ENCODE results near the gene PLXNA4.
"Not testable (repeated sequence)": the region's sequence is repeated elsewhere in the genome, so short reads cannot be mapped to it uniquely, and the experiment has no call there.

Gene PLXNA4

DNA sequence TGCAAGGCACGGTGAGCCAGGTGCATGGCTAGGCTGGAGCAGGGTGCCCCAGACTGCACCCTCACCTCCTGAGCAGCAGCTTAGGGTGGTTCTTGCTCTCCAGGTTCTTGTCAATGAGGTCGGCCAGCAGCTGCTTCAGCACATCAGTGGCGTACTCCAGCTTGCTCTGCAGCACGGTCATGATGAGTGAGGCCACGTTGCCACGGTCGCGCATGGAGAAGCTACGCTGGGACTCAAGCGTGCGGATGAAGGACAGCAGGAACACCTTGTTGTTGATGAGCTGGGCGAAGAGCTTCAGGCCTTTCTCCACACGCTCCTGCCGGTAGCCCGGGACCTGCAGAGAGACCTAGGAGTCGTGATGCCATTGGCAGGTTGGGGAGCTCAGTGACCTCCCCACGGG is 408.0 kb downstream of the PLXNA4 start:
- TF ChIP-seq, protein P1, sequence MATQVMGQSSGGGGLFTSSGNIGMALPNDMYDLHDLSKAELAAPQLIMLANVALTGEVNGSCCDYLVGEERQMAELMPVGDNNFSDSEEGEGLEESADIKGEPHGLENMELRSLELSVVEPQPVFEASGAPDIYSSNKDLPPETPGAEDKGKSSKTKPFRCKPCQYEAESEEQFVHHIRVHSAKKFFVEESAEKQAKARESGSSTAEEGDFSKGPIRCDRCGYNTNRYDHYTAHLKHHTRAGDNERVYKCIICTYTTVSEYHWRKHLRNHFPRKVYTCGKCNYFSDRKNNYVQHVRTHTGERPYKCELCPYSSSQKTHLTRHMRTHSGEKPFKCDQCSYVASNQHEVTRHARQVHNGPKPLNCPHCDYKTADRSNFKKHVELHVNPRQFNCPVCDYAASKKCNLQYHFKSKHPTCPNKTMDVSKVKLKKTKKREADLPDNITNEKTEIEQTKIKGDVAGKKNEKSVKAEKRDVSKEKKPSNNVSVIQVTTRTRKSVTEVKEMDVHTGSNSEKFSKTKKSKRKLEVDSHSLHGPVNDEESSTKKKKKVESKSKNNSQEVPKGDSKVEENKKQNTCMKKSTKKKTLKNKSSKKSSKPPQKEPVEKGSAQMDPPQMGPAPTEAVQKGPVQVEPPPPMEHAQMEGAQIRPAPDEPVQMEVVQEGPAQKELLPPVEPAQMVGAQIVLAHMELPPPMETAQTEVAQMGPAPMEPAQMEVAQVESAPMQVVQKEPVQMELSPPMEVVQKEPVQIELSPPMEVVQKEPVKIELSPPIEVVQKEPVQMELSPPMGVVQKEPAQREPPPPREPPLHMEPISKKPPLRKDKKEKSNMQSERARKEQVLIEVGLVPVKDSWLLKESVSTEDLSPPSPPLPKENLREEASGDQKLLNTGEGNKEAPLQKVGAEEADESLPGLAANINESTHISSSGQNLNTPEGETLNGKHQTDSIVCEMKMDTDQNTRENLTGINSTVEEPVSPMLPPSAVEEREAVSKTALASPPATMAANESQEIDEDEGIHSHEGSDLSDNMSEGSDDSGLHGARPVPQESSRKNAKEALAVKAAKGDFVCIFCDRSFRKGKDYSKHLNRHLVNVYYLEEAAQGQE (IDR thresholded peaks at IDR 0.05; ENCODE audit: insufficient replicate concordance, low read depth): no peak
- TF ChIP-seq POLR2AphosphoS5 (IDR thresholded peaks at IDR 0.05; ENCODE audit: low read depth) (no peak), SPI1 (IDR thresholded peaks at IDR 0.05; ENCODE audit: borderline replicate concordance, low read depth) (no peak), GABPA (IDR thresholded peaks at IDR 0.05; ENCODE audit: low read depth) (no peak)
- TF ChIP-seq, protein P2, sequence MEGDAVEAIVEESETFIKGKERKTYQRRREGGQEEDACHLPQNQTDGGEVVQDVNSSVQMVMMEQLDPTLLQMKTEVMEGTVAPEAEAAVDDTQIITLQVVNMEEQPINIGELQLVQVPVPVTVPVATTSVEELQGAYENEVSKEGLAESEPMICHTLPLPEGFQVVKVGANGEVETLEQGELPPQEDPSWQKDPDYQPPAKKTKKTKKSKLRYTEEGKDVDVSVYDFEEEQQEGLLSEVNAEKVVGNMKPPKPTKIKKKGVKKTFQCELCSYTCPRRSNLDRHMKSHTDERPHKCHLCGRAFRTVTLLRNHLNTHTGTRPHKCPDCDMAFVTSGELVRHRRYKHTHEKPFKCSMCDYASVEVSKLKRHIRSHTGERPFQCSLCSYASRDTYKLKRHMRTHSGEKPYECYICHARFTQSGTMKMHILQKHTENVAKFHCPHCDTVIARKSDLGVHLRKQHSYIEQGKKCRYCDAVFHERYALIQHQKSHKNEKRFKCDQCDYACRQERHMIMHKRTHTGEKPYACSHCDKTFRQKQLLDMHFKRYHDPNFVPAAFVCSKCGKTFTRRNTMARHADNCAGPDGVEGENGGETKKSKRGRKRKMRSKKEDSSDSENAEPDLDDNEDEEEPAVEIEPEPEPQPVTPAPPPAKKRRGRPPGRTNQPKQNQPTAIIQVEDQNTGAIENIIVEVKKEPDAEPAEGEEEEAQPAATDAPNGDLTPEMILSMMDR (IDR thresholded peaks at IDR 0.05; ENCODE audit: insufficient read depth, low read length): no peak
- no peak overlapping the region for H3K27ac ChIP-seq (replicated peaks)
- H3K27me3 ChIP-seq (ENCODE audit: insufficient read depth, poor library complexity, severe bottlenecking): no peaks in the 10 kb centered on the region
- no peak for DNase-seq (ENCODE audit: low read depth in 1 of 2, low spot score in 1 of 2)
- H3K4me3 ChIP-seq (replicated peaks; ENCODE audit: insufficient read depth, low read length): no peak overlapping the region

DNA sequence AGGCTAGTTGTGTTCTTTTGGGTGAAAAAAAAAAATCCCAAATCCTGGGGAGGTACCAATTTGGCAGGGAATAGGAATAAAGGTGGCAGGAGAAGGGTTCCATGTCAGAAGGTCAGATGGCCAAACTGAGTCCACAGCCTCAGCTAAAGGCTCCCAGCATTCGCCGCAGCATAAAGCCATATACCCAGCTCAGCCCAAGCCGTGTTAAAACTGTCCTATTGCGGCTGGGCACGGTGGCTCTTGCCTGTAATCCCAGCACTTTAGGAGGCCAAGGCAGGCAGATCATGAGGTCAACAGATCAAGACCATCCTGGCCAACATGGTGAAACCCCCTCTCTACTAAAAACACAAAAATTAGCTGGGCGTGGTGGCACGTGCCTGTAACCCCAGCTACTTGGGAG is 410.6 kb downstream of the PLXNA4 start:
- not testable (repeated sequence) for H3K27me3 ChIP-seq (ENCODE audit: insufficient read depth, poor library complexity, severe bottlenecking); H3K4me3 ChIP-seq (replicated peaks; ENCODE audit: insufficient read depth, low read length); DNase-seq (ENCODE audit: low read depth in 1 of 2, low spot score in 1 of 2); H3K27ac ChIP-seq (replicated peaks)

DNA sequence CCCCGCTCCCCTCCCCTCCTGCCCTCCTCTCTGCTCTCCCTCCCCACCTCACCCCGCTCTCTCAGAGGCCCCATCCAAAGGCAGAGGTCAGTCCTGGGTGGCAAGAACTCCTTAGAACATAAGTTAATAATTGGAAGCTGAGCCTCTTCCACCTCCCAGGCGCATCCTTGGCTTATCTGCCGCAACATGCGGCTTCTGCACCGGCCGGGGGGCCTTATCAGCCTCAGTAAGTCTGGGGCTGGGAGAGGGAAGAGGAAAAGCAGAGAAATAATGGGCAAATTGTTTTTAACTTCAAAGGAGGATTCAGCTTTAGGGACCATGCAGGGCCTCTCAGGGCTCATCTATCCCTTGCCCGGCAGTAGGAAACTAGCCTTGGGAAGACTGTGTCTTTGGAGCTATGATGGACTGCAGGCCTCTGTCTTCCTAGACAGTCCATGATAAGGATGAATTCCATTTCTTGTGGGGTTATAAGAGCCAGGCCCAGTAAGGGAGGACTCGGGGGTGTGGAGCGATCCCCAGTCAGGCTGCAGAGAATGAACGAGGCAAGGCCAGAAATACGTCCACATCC is 411.6 kb downstream of the PLXNA4 start:
- no peak for DNase-seq (ENCODE audit: low read depth in 1 of 2, low spot score in 1 of 2)
- Histone ChIP-seq H3K4me3 (replicated peaks; ENCODE audit: insufficient read depth, low read length) (no peak overlapping the region), H3K27ac (replicated peaks) (no peak overlapping the region), H3K27me3 (ENCODE audit: insufficient read depth, poor library complexity, severe bottlenecking) (no peaks in the 10 kb centered on the region)
- TF ChIP-seq GABPA (IDR thresholded peaks at IDR 0.05; ENCODE audit: low read depth): no peak
- TF ChIP-seq, protein P1 (IDR thresholded peaks at IDR 0.05; ENCODE audit: insufficient replicate concordance, low read depth): no peak
- TF ChIP-seq SPI1 (IDR thresholded peaks at IDR 0.05; ENCODE audit: borderline replicate concordance, low read depth): no peak
- TF ChIP-seq, protein P2 (IDR thresholded peaks at IDR 0.05; ENCODE audit: insufficient read depth, low read length): no peak
- TF ChIP-seq POLR2AphosphoS5 (IDR thresholded peaks at IDR 0.05; ENCODE audit: low read depth): no peak

DNA sequence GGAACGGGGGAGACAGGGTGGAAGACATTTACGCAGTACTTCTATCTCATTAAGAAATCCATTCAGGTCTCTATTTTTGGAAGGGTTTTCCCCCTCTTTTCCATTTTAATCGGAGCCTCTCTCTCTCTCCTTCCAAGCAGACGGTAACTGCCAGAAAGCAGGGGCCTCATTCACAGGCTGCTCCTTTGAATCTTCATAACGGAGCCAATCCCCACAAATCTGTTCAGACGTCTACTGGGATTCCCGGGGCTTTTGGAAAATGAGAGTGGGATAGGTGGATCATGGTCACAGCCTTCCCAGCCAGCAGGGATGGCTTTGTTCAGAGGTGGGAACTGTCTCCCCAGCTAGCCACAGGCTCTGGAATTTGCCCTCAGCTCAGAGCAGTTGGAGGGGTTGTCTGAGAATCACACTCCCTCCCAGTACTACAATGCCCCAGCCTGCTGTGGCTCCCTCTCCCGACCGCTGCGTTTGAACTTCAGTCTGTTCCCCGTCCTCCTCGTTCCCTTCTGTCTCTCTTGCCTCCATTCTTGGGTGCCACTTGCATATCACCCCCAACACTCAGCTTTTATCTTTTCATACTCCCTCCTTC is 413.6 kb downstream of the PLXNA4 start:
- DNase-seq (ENCODE audit: low read depth in 1 of 2, low spot score in 1 of 2): no peak
- no peaks in the 10 kb centered on the region for H3K27me3 ChIP-seq (ENCODE audit: insufficient read depth, poor library complexity, severe bottlenecking)
- TF ChIP-seq, protein P2 (IDR thresholded peaks at IDR 0.05; ENCODE audit: insufficient read depth, low read length): no peak
- TF ChIP-seq, protein P1 (IDR thresholded peaks at IDR 0.05; ENCODE audit: insufficient replicate concordance, low read depth): no peak
- TF ChIP-seq GABPA (IDR thresholded peaks at IDR 0.05; ENCODE audit: low read depth): no peak
- H3K4me3 ChIP-seq (replicated peaks; ENCODE audit: insufficient read depth, low read length): no peak overlapping the region
- H3K27ac ChIP-seq (replicated peaks): no peak overlapping the region
